GM23338 (cell line): ENCODE measurements around the gene ZNF562. TPM values are rescaled to one million over a fixed set of nuclear protein-coding genes. Genes with fewer than 3 reads are reported as not detected.

Experiments
- ATAC-seq: fragments of 200-7000 bp; cut with Tn5 transposase; 3 replicates; pipeline ENCODE4 v1.9.1; 2020
- DNase-seq: peaks from one replicate; pipeline ENCODE4 v3.0.0-alpha.2; 2015; ENCODE audit warnings: low spot score
- H2AFZ ChIP-seq: fragments of 200-600 bp; sonication (generic); 2 replicates; pipeline ENCODE4 v1.8.0; 2016; ENCODE audit warnings: antibody characterized with exemption, mild to moderate bottlenecking, moderate library complexity
- H3F3A ChIP-seq: fragments of 200-600 bp; sonication (generic); replicated peaks from 2 replicates; pipeline ENCODE4 v1.8.0; 2017; ENCODE audit warnings: antibody characterized with exemption, mixed run types, low read depth
- H3K27ac ChIP-seq: fragments of 200-600 bp; sonication (generic); 2 replicates; pipeline ENCODE4 v1.6.1; 2016; ENCODE audit warnings: low read depth
- H3K27me3 ChIP-seq: fragments of 200-600 bp; sonication (generic); 2 replicates; pipeline ENCODE4 v1.8.0; 2016; ENCODE audit warnings: mild to moderate bottlenecking, mixed run types, moderate library complexity; ENCODE audit not compliant: insufficient read depth
- H3K36me3 ChIP-seq: fragments of 200-600 bp; sonication (generic); 2 replicates; pipeline ENCODE4 v1.8.0; 2016; ENCODE audit warnings: mild to moderate bottlenecking; ENCODE audit not compliant: insufficient read depth
- H3K4me1 ChIP-seq: fragments of 200-600 bp; sonication (generic); 2 replicates; pipeline ENCODE4 v1.8.0; 2016; ENCODE audit warnings: mild to moderate bottlenecking, moderate library complexity; ENCODE audit not compliant: insufficient read depth
- H3K4me2 ChIP-seq: fragments of 200-600 bp; sonication (generic); 2 replicates; pipeline ENCODE4 v1.7.1; 2017; ENCODE audit warnings: mixed run types
- H3K4me3 ChIP-seq: fragments of 200-600 bp; sonication (generic); 2 replicates; pipeline ENCODE4 v1.6.1; 2016; ENCODE audit warnings: mixed run types
- H3K79me2 ChIP-seq: fragments of 200-600 bp; sonication (generic); replicated peaks from 2 replicates; pipeline ENCODE4 v1.8.0; 2017; ENCODE audit warnings: mild to moderate bottlenecking; ENCODE audit not compliant: insufficient read depth
- H3K9me2 ChIP-seq: fragments of 200-600 bp; sonication (generic); 2 replicates; pipeline ENCODE4 v1.8.0; 2017; ENCODE audit not compliant: insufficient read depth
- H4K20me1 ChIP-seq: fragments of 200-600 bp; sonication (generic); replicated peaks from 2 replicates; pipeline ENCODE4 v1.8.0; 2017; ENCODE audit warnings: mild to moderate bottlenecking; ENCODE audit not compliant: insufficient read depth
- H3K27ac Mint-ChIP-seq: 2 replicates; pipeline ENCODE4 v1.8.0; 2020; ENCODE audit warnings: inconsistent platforms, mild to moderate bottlenecking, moderate library complexity, mixed read lengths
- H3K27me3 Mint-ChIP-seq: 3 replicates; pipeline ENCODE4 v1.8.0; 2022; ENCODE audit warnings: low read depth, mild to moderate bottlenecking, moderate library complexity, mixed read lengths, inconsistent platforms; ENCODE audit not compliant: insufficient read depth, poor library complexity
- H3K36me3 Mint-ChIP-seq: 3 replicates; pipeline ENCODE4 v1.8.0; 2021; ENCODE audit warnings: low read depth, mild to moderate bottlenecking, inconsistent platforms, moderate library complexity, mixed read lengths
- H3K4me1 Mint-ChIP-seq: 3 replicates; pipeline ENCODE4 v1.8.0; 2020; ENCODE audit warnings: mild to moderate bottlenecking, inconsistent platforms, mixed read lengths
- H3K4me3 Mint-ChIP-seq: 3 replicates; pipeline ENCODE4 v1.8.0; 2021; ENCODE audit warnings: moderate library complexity, mild to moderate bottlenecking, inconsistent platforms, mixed read lengths
- H3K9me3 Mint-ChIP-seq: 3 replicates; pipeline ENCODE4 v1.8.0; 2020; ENCODE audit warnings: moderate library complexity, mild to moderate bottlenecking, inconsistent platforms, mixed read lengths
- NANOG ChIP-seq: IDR thresholded peaks from 2 replicates; pipeline ENCODE4 v1.6.1; 2016; ENCODE audit warnings: antibody characterized with exemption, borderline replicate concordance
- POLR2AphosphoS5 ChIP-seq: IDR thresholded peaks from 2 replicates; pipeline ENCODE4 v1.6.1; 2016; ENCODE audit warnings: antibody characterized with exemption, low read depth
- ZNF114 ChIP-seq: fragments of 250-450 bp; sonication (Bioruptor Pico); IDR thresholded peaks from 2 replicates; pipeline ENCODE4 v1.5.0; 2020; ENCODE audit warnings: mild to moderate bottlenecking, moderate library complexity
- ZNF331 ChIP-seq: fragments of 250-450 bp; sonication (Bioruptor Pico); IDR thresholded peaks from 2 replicates; pipeline ENCODE4 v1.5.0; 2020; ENCODE audit warnings: low read depth, mild to moderate bottlenecking, moderate library complexity
- polyA plus RNA-seq: library from polyadenylated mRNA; unstranded; fragments of >200 nt; fragmentation: Nextera tagmentation; extraction: Ambion mirVana; gene quantifications from 2 replicates; pipeline ENCODE4 v1.2.1, GENCODE V29; 2016
- total RNA-seq: library from RNA; depleted of rRNA; stranded (reverse); fragments of >200 nt; shearing (Covaris generic); gene quantifications from 2 replicates; pipeline ENCODE4 v1.2.3, GENCODE V29; 2014
- TF ChIP-seq, protein P1 (sequence below): fragments of 250-450 bp; sonication (Bioruptor Pico); IDR thresholded peaks from 2 replicates; pipeline ENCODE4 v1.5.0; 2020; ENCODE audit warnings: mild to moderate bottlenecking, moderate library complexity
- TF ChIP-seq, protein P2 (sequence below): IDR thresholded peaks from 2 replicates; pipeline ENCODE4 v1.6.1; 2016; ENCODE audit warnings: antibody characterized with exemption

Gene ZNF562
- total and polyA plus RNA-seq, 2 experiments from 2014 or later, result 15.6 to 68.8 TPM

DNA sequence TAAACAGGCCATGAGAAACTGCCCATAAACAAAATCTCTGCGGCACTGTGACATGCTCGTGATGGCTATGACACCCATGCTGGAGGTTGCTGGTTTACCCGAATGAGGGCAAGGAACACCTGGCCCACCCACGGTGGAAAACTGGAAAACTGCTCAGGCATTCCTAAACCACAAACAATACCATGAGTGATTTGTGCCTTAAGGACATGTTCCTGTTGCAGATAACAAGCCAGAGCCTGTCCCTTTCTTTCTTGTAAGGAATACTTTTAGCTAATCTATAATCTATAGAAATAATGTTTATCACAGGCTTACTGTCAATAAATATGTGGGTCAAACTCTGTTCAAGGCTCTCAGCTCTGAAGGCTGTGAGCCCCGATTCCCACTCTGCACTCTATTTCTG is 66.0 kb downstream of the ZNF562 start:
- H3K36me3 Mint-ChIP-seq, result peaks cover 71% of the 10 kb centered on the region
- no peak overlapping the region for H3K4me3 ChIP-seq
- no peak overlapping the region for H3K27ac Mint-ChIP-seq
- peaks cover 47% of the 10 kb centered on the region for H3K36me3 ChIP-seq
- no peaks in the 10 kb centered on the region for H3K4me1 Mint-ChIP-seq
- H3K4me2 ChIP-seq, result no peak overlapping the region
- no peak for ATAC-seq
- H3K79me2 ChIP-seq, result peaks cover 2% of the 10 kb centered on the region; the same call in 1 of the 2 replicates
- no peak overlapping the region for H2AFZ ChIP-seq
- no peaks in the 10 kb centered on the region for H4K20me1 ChIP-seq
- H3K27ac ChIP-seq, result no peak overlapping the region
- peaks cover 2% of the 10 kb centered on the region for H3K27me3 Mint-ChIP-seq
- peaks cover 66% of the 10 kb centered on the region for H3K9me3 Mint-ChIP-seq
- no peaks in the 10 kb centered on the region for H3K9me2 ChIP-seq
- H3K4me3 Mint-ChIP-seq, result no peak overlapping the region
- TF ChIP-seq, protein P1, sequence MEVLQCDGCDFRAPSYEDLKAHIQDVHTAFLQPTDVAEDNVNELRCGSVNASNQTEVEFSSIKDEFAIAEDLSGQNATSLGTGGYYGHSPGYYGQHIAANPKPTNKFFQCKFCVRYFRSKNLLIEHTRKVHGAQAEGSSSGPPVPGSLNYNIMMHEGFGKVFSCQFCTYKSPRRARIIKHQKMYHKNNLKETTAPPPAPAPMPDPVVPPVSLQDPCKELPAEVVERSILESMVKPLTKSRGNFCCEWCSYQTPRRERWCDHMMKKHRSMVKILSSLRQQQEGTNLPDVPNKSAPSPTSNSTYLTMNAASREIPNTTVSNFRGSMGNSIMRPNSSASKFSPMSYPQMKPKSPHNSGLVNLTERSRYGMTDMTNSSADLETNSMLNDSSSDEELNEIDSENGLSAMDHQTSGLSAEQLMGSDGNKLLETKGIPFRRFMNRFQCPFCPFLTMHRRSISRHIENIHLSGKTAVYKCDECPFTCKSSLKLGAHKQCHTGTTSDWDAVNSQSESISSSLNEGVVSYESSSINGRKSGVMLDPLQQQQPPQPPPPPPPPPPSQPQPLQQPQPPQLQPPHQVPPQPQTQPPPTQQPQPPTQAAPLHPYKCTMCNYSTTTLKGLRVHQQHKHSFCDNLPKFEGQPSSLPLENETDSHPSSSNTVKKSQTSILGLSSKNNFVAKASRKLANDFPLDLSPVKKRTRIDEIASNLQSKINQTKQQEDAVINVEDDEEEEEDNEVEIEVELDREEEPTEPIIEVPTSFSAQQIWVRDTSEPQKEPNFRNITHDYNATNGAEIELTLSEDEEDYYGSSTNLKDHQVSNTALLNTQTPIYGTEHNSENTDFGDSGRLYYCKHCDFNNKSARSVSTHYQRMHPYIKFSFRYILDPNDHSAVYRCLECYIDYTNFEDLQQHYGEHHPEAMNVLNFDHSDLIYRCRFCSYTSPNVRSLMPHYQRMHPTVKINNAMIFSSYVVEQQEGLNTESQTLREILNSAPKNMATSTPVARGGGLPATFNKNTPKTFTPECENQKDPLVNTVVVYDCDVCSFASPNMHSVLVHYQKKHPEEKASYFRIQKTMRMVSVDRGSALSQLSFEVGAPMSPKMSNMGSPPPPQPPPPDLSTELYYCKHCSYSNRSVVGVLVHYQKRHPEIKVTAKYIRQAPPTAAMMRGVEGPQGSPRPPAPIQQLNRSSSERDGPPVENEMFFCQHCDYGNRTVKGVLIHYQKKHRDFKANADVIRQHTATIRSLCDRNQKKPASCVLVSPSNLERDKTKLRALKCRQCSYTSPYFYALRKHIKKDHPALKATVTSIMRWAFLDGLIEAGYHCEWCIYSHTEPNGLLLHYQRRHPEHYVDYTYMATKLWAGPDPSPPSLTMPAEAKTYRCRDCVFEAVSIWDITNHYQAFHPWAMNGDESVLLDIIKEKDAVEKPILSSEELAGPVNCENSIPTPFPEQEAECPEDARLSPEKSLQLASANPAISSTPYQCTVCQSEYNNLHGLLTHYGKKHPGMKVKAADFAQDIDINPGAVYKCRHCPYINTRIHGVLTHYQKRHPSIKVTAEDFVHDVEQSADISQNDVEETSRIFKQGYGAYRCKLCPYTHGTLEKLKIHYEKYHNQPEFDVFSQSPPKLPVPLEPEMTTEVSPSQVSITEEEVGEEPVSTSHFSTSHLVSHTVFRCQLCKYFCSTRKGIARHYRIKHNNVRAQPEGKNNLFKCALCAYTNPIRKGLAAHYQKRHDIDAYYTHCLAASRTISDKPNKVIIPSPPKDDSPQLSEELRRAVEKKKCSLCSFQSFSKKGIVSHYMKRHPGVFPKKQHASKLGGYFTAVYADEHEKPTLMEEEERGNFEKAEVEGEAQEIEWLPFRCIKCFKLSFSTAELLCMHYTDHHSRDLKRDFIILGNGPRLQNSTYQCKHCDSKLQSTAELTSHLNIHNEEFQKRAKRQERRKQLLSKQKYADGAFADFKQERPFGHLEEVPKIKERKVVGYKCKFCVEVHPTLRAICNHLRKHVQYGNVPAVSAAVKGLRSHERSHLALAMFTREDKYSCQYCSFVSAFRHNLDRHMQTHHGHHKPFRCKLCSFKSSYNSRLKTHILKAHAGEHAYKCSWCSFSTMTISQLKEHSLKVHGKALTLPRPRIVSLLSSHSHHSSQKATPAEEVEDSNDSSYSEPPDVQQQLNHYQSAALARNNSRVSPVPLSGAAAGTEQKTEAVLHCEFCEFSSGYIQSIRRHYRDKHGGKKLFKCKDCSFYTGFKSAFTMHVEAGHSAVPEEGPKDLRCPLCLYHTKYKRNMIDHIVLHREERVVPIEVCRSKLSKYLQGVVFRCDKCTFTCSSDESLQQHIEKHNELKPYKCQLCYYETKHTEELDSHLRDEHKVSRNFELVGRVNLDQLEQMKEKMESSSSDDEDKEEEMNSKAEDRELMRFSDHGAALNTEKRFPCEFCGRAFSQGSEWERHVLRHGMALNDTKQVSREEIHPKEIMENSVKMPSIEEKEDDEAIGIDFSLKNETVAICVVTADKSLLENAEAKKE (CRISPR knock-in tag), result no peak
- TF ChIP-seq ZNF114 (CRISPR knock-in tag) (no peak), ZNF331 (CRISPR knock-in tag) (no peak), POLR2AphosphoS5 (no peak), NANOG (no peak)
- TF ChIP-seq, protein P2, sequence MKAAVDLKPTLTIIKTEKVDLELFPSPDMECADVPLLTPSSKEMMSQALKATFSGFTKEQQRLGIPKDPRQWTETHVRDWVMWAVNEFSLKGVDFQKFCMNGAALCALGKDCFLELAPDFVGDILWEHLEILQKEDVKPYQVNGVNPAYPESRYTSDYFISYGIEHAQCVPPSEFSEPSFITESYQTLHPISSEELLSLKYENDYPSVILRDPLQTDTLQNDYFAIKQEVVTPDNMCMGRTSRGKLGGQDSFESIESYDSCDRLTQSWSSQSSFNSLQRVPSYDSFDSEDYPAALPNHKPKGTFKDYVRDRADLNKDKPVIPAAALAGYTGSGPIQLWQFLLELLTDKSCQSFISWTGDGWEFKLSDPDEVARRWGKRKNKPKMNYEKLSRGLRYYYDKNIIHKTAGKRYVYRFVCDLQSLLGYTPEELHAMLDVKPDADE, result no peak
- no peaks in the 10 kb centered on the region for H3K4me1 ChIP-seq
- no peaks in the 10 kb centered on the region for H3F3A ChIP-seq
- DNase-seq, result no peak
- H3K27me3 ChIP-seq, result no peaks in the 10 kb centered on the region
